WI38 (cell line): ENCODE results near the gene POPDC3.

ENCODE experiments used
- H3K4me3 ChIP-seq: 2 replicates; pipeline ENCODE4 v1.5.1; 2011; ENCODE audit warnings: low read depth, mild to moderate bottlenecking, control low read depth, low read length
- TF ChIP-seq, protein P1 (sequence below): IDR thresholded peaks from 2 replicates; pipeline ENCODE4 v1.5.1; 2012; ENCODE audit warnings: low read depth, mild to moderate bottlenecking, control low read depth, low read length

The POPDC3 gene

GRCh38 chr6:105120570-105120969 lies 59.2 kb downstream of the POPDC3 start:
- TF ChIP-seq, protein P1, sequence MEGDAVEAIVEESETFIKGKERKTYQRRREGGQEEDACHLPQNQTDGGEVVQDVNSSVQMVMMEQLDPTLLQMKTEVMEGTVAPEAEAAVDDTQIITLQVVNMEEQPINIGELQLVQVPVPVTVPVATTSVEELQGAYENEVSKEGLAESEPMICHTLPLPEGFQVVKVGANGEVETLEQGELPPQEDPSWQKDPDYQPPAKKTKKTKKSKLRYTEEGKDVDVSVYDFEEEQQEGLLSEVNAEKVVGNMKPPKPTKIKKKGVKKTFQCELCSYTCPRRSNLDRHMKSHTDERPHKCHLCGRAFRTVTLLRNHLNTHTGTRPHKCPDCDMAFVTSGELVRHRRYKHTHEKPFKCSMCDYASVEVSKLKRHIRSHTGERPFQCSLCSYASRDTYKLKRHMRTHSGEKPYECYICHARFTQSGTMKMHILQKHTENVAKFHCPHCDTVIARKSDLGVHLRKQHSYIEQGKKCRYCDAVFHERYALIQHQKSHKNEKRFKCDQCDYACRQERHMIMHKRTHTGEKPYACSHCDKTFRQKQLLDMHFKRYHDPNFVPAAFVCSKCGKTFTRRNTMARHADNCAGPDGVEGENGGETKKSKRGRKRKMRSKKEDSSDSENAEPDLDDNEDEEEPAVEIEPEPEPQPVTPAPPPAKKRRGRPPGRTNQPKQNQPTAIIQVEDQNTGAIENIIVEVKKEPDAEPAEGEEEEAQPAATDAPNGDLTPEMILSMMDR, result no peak
- no peak overlapping the region for H3K4me3 ChIP-seq

GRCh38 chr6:105116150-105116549 lies 63.7 kb downstream of the POPDC3 start:
- TF ChIP-seq, protein P1, result no peak
- no peak overlapping the region for H3K4me3 ChIP-seq

DNA sequence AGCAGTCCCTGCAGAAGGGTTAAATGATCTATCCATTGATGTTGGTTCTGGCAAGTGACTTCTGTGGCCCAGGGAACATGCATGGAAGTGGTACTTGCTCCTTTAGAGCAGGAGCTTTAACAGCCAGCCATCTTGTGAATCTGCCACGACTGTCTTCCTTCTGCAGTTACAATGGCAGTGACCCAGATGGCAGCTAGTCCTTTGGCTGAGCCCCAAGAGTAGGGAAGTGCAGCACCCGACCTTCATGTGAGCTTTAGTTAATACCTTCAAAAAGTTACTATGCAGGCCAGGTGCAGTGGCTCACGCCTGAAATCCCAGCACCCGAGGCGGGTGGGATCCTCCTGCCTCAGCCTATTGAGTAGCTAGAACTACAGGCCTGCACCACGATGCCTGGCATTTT lies 66.4 kb downstream of the POPDC3 start:
- TF ChIP-seq, protein P1, result no peak
- H3K4me3 ChIP-seq, result no peak overlapping the region

GRCh38 chr6:105112577-105112976 lies 67.2 kb downstream of the POPDC3 start:
- no peak overlapping the region for H3K4me3 ChIP-seq
- TF ChIP-seq, protein P1, result no peak

DNA sequence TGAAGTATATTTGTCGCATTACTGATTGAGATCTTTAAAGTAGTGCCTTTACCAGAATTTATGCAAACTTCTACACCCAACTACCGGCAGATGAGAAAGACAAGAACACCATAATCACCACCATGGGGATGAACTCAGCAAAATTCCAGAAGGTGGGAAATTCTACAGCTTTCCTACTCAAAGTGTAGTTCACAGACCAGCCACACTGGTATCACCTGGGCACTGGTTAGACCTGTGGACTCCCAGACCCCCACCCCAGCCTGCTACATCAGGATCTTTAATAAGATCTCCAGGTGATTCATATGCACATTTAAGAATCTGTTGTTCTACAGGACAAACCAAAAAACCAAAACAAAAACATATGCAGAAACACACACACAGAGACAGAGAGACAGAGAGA lies 67.9 kb downstream of the POPDC3 start:
- TF ChIP-seq, protein P1, result no peak
- H3K4me3 ChIP-seq, result no peak overlapping the region

GRCh38 chr6:105111105-105111504 lies 68.7 kb downstream of the POPDC3 start:
- H3K4me3 ChIP-seq, result no peak overlapping the region
- TF ChIP-seq, protein P1, result no peak

DNA sequence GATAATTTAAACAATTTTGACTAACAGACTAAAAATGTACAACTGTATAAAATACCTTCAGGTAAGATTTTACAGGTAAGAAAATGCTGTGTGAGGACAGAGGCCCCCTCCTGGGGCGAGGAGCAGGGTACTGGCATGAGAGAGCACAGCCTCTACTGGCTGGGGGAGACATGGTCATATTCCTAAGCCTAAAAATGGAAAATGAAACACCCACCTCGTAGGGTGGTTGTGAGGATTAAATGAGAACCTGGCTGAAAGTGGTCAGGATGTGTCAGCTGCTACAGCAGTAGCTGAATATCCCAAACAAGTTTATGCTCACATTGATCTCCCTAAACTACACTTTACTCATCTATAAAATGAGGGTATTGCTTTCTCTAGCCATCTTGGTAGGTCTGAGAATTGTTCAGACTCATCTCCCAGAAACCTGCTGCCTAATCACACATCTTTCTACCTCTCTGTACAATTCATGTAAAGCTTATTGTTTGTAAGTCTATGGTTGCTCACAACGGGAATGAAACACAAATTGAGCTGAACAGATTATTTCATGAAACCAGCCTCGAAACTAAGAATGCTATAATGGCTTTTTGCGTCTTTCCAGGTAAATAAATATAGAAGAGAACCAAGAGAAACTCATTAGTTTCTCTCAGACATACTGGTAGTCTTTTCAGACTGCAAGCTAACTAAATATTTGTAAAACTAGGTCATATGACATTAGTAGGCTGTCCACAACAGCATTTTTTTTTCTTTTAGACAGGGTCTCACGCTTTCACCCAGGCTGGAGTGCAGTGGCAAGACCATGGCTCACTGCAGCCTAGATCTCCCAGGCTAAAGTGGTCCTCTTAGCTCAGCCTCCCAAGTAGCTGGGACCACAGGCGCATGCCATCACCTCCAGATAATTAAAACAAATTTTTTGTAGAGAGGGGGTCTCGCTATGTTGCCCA lies 69.6 kb downstream of the POPDC3 start:
- TF ChIP-seq, protein P1, result no peak

More for the DNA sequence above, 69.6 kb downstream of the POPDC3 start:
- H3K4me3 ChIP-seq, result no peak overlapping the region
